ENCODE results near the gene FARS2.

The FARS2 gene

DNA sequence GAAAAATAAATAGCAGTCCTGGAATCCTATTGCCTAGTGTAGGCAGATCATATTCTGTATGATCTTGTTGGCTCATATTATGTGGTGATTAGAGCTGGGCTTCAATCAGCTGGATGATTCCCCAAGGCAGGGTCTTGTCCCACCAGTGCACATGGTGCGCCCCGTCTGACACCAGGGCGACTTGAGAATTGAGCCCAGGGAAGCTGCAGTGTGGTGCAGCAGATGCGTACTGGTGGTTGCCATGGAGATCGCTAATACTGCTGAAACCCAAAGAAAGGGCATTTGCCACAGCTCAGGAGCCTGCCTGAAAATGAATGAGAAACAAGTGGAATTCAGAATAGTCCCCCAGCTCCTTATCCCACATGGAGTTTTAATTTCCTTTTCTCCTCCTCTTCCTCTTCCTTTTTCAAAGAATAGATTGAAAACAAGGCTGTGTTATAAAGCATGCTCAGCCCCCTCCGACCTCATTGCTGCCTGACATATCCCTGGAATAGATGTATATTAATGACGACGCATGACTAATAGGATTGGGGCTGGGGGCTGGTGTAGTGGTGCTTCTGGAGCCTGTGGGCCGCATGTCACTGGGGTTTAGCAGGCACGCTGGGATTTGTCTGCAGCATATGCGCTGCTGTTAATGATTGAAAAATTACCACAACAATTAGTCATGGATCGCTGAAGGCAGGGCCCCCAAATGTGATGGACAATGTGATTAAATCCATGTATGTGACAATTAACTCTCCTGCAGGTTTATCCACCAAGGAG is 210.5 kb downstream of the FARS2 start:
- no peak for DNase-seq

DNA sequence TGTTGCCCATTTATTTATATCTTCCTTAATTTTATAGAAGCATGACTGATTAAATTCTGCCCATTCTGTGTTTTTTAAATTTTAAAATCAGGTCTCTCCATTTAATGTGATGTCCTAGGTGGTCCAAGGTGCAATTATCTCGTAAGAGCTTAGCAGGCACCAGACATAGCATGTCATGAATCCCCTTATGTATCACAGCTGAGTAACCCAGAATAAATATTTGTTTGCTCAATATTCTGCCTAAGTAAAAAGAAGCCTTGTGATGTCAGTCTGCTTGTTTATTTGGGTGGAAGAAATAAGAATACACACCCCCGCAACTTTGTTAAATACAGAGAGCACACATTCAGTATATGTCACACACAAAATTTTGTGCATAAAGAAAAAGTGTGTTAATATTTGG is 211.3 kb downstream of the FARS2 start:
- DNase-seq, result no peak

DNA sequence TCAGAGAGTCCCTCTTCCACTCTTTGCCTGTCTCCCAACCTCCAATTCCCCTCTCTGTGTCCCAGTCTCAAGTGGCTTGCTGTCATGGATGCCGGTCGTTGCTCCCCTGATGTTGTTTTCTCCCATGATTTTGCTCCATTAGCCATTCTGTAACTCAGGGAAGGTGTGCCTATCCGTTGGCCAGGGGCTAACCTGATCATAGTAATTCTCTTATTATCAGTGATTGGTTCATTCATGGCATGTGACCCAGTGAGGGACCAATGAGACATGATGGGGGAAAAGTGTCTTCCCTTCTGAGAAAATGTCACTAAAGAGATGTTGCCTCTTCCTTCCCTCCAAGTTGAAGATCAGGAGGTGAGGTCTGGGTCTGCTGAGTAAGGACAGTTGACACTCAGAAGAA is 214.5 kb downstream of the FARS2 start:
- no peak for DNase-seq

DNA sequence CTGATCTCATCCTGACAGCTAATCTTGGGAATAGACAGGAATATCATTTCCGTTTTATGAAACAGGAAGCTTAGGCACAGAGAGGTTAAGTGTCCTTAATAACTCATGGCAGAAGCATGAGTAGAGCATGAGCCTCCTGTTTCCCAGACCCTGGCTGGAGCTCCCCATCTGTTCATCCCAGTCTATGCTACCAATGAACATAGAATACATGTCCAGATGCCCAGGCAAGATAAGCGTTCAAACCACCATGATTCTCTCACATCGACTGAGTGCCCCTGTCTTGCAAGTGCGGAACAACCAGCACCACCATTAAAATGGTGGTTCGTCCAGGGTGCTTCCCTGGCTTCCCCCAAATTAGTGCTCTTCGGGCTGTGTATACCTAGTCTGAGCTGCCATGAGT is 217.1 kb downstream of the FARS2 start:
- DNase-seq, result no peak

DNA sequence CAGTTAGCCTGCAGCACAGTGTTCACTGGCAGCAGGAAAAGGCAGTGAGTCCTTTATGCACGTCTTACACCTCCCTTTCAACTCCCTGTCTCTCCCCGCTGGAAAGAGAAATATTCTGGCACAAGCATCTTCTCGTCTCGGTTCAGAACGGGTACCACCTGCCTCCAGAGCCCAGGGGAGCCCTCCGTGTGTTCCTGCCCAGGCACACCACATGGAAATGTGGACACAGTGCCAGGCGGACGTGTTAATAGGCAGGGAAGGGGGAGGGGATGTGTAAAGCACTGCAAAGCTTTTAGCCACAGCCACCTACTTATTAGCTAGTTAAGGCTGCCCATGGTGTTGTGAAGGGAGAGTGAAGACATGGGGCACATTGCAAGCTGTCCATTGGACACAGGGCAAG is 219.7 kb downstream of the FARS2 start:
- DNase-seq, result no peak

DNA sequence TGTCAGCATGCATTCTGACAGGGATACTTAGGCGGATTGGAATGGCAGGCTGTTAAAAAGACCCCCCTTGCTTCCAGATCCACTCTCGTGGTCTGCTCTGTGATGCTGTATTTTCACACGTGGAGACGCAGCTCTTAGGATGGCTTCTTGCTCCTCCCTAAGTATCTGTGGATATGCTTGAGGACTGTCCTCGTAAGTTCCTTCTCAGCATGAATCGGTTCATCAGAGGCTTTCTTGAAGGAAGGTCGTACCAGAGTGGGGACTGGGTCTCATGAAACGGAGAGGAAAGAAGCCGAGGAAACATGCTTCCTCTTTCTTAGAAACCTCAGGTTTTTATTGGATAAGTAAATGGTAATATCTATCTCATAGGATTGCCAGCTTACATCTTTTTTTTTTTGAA is 220.4 kb downstream of the FARS2 start:
- no peak for DNase-seq

DNA sequence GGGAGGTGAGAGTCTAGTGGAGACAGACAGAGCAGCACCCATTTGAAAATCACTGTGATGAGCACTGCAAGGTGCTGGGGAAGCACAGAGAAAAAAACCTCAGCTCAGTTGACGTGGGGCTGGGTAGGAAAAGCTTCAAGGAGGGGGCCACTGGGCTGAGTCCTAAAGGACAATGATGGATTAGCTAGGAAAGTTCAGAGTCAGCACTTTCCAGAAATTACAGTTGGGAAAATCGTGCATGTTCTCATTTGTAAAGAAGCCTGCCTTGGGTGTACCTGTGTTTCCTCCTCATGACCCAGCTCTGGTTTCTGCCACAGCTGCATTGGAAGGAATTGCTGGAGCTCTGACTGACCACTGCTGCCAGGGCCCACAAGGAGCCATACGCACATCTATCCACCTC is 221.3 kb downstream of the FARS2 start:
- DNase-seq, result no peak

DNA sequence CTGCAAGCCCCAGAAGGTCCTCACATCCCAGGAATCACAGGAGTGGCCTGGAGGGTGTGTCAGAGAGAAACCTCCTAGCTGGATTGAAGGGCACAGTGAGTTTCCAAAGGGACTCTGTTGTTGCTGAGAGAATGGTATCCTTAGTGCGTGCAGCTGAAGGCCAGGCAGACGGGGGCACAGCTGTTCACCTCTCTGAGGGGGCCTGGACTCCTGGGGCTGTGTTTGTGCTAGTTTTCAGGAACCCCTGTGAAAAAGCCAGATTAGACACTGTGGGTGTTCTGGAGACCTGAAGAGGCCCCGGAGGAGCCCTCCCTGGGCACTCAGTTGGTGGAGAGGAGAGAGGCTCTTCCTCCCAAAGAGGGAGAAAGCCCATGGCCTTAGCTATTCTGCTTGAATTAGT is 223.4 kb downstream of the FARS2 start:
- no peak for DNase-seq

DNA sequence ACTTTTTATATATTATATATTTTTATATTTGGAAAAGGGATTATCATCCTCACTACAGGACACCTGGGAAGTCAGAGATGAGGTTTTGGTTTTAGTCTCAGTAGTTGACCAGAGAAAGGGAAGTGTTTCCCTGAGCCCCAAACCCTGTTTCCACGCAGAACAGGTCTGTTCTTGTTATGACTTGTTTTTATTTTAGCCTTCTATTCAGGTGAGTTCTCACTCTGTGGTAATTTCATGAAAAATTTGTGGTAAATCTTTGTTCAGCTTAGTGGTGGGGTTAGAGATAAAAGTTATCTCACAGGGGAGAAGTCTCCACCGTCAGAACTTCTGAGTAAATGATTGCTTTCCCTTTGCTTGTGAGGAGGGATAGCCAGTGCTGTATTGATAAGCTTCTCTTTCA is 224.9 kb downstream of the FARS2 start:
- DNase-seq, result no peak

DNA sequence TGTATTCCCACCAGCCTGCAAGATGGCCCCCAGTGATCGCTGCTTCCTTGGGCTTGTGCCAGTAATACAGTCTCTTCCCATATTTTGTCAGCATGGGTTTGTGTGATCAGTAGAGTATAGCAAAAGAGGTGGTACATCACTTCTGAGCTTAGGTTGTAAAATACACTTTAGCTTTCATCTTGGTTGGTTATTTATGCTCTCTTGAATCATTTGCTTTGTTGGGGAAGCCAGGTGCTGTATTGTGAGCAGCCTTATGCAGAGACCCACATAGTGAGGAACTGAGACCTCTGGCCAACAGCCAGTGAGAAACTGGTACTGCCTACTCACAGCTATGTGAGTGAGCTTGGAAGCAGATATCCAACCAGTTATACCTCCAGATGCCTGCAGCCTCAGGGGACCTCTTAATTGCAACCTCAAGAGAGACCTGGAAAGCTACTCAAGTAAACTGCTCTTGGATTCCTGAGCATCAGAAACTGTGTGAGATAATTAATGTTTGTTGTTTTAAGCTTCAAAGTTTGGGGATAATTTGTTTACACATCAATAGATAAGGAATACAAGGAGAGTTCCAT is 229.3 kb downstream of the FARS2 start:
- DNase-seq, result no peak

DNA sequence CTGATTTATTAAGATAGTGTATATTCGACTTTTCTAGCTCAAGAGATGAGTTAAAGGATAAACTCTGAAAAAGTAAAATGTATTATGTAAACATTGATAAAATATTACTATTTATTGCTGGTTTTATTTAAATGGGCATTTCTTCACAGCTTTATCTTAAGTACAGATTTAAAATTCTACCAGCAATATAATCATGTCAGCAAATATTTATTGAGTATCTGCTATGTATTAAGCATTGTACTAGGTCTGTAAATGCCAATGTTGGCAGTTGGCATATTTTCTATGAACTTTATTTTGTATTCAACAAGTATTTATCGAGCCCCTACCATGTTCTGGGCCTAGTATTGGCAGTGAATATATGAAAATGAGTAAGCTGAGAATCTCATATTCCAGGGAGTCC is 231.0 kb downstream of the FARS2 start:
- no peak for DNase-seq

DNA sequence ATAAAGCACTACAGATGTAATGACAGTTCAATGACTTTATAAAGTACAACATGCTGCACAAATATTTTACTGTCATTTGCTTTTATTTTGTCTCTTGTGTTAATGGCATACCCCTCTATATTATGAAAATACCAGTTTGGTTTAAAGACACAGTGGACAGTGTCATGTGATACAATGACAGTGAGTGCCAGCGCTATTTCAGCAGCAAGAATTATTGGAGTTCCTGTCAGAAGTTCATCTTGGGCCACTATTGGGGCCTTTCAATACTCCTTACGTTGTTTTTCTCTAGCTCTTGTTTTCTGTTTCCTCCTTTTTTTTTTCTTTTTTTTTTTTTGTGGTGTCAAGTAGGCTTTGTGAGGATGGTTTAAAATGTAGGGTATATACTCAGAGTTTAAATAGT is 232.5 kb downstream of the FARS2 start:
- no peak for DNase-seq

DNA sequence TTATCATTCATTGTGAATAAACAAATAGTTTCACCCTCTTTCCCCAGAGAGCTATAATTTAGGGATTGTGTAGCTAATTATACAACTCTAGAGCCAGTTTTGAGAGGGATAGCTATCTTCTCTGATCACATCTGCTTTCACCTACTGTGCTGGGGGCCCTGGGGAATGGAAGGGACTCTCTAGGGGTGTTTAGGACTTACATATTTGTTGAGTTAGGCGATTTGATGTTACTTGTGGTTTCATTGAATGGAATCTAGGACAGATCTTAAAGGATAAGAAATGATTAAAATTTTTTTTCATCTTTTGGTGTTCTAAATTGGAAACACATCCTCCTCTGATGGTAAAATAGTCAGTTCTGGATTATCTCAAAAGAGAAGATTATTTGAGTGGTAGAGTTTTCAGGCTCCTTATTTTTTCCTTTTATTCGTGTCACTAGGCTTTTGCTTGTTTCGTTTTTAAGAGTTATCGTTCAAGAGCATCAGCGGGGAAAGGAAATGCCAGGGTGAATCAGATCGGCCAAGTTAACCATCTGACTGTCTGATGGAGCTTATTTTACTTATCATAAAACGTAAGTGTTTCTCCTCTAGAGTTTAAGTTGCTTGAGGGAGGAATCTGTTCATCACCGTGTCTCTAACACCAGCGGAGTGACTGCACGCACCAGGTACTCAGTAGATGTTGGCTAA is 236.7 kb downstream of the FARS2 start:
- DNase-seq, result no peak

DNA sequence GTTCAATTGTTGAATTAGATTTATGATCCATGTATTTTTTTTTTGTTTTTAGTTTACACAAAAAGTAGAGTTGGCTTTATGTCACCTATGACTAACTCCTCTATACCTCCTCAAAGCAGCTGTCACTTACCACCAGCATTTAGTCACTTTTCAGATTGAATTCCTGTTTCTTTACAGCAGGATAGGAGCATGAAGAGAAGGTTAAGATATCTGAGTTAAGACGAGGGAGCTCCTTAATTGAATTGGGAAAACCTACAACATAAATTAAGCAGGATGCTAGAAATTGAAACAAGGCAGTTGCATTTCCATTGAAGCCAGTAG is 237.2 kb downstream of the FARS2 start:
- DNase-seq, result no peak

DNA sequence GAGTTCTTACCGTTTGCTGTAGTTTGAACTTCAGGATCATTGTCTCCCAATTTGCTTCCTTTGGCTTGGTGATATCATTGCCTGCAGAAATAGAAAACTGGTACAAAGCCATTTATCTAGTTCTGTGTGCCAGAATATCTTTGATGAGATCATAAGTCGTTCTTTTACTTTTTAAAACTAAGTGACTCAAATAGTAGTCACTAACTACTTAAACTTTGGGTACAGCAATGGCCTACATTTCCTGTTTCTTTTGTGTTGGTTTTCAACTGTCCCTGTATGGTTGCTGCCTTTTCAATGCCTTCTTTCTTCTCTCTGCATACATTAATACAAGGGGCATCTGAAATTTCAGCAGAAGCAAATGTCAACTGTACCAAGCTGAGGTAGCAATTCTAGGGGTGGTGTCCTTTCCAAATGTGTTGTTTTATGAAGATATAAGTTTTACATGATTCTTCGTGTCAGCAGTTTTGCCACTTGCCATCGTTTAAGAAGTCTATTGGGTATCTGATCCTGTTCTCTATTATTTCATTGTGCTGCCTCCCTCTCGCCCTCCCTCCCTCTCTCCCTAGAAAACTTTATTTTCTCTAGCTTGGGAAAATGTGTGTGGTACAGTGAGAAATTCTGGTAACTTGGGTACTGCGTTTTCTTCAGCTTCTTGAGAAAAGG is 238.5 kb downstream of the FARS2 start:
- DNase-seq, result no peak

DNA sequence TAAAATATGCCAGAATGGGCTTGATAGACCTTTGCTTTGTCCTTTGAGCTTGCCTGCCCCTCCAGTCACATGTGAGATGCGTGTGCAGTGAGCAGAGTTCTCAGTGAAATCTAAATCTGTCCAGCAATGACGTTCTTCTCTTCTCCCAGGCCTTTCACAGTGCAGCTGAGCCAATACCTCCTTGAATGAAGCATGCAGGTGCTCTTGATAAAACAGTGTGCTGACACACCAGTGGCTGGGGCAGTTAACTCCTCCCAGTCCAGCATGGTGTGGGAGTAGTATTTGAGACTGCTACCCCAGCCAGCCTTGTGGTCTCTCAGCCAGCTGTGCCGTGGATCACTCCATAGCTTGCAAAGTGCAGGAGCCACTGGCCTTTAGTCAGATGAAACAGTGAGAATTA is 240.5 kb downstream of the FARS2 start:
- no peak for DNase-seq

DNA sequence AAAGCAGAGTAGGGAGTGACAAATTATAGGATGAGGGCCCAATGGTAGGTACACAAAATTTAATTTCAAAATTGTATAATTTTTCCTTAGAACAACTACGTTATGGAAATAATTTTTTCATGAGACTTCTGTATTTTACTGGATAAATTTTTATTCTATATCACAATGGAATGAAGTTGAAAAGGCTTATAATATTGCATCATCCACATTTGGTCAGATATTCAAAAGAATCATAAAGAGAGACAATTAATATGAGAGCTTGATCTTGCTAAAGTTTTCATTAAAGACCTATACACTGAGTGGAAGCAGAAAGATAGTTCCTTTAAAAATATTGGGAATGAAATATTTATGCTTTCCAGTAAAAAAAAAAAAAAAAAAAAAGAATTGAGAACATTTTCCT is 242.8 kb downstream of the FARS2 start:
- DNase-seq, result no peak

DNA sequence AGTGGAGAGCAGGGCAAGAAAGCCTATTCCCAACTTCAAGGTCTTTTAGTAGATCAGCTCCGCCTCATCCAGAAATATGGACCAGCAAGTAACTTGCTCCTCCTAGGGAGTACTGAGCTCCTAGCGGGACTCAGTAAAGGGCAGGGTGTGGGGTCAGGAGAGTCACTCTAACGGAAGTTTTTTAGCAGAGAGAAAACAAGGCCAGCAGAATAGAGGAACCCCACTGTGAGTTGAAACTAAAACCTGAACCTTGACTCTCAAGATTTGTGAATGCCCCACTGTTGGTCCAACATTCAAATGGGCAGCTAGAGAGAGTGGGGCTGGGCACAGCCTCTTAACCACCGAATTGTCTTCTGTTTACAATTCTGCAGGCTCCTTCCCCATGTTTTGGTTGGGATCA is 244.8 kb downstream of the FARS2 start:
- DNase-seq, result no peak

DNA sequence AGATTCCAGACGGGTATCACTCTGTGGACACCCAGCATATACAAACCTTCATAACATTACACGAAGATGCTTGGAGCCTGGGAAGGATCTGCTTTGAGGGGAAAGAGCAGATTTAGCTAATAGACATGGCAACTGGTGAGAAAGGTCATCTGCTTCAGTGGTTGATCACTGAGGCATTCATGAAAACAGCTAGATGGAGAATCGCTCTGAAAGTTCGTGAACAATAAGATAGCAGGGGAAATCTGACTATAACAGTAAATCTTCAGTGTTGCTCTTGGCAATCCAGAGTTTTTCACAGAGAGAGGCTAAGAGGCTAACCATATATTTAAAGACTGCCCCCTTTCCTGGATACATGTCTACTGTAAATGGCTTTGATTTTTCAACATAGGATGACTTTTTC is 245.3 kb downstream of the FARS2 start:
- DNase-seq, result no peak

DNA sequence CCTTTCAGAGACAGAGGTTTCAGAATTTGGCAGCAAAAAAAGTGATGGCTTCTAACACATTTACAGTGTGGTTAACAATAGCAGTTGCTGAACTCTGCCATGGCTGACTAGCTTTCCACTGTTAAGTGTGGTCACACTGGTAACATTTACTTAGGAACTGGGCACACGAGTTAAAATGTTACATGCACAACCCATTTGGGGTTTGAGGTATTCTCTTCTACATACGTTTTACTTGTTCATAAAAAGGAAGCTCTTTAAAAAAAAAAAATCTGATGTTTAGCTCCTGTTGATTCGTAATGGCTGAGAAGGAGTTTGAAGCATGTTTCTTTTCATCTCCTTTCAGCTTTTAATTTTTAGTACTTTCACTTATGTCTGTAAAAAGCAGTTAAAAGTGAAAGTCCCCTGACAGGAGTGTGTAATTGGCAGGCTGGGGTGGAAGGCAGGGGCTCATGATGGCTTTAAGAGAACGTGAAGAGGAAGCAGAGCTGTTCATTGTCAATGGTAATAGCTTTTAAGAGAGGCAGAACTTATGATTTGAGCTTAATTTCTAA is 245.9 kb downstream of the FARS2 start:
- DNase-seq, result no peak

DNA sequence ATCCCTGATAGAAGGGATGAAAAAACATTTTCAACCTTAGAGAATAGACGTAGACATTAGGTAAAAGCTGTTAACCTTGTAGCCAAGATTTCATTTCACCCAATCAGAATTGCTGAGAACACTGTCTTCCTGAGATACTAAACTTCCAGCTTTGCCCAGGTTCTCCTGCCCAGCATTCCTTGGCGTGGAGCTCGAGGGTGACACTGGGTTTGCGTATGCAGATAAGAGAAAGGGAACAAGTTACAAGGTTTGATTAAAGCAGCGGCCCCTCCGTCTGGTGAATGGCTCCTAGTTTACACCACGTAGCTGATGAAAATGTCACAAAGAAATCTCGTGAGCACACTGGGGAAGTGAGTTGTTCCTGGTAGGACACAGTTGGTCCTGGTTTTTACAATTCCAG is 247.8 kb downstream of the FARS2 start:
- no peak for DNase-seq

DNA sequence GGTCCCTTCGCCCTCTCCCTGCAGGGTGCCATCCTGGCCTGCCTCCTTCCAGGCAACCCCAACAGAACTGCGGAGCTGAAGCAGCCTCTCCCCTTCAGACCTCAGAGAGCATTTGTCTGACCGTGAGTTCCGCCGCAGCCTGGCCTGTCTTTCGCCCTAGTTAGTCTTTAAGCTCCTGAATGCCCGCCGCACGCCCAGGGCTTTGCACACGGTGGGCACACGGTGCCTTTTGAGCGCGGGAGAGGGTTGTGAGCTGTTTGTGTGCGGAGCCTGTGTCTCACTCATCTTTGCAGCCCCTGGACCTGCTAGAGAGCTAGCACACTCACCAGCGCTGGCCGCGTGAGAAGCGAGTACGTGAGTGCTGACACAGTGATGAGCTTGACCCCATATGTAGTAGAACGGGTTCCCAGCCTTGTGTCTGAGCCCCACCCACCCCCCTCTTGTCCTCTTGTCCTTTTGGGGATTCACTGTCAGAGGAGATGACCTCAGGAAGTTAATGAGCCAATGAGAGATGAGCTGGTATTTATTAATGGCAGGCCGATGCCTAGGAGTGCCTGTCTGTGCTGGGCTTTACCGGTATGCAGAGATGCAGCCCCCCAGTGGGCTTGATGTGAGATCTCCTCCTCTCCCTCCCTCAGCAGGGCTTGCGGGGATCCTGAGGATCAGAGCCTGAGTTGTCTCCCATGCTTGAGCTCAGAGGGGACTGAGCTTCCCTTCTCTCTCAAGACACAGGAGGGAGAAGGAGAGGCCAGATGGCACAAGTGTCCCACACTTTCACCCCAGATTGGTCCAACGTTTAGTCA is 249.2 kb downstream of the FARS2 start:
- DNase-seq, result no peak

DNA sequence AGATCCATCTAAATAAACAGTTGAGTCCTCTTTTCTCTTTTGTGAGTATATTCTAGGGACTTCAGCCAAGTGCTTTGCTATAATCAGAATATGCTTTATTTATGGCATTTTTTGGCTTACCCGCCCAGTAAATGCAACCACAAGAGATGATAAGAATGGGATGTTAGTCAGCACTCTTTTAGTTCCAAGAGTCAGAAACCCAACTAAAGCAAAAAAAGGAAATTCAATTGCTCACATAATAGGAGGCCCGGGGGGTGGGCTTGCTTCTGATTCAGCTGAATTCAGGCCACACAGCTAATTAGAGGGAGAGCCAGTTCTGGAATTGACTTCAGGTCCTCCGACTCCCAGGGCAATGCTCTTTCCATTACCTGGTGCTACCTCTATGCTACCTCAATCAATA is 250.6 kb downstream of the FARS2 start:
- no peak for DNase-seq
